Lower leg skin (tissue), 4 donors: ENCODE data around the gene ILDR2. TPM values are rescaled to one million over a fixed set of nuclear protein-coding genes. Genes with fewer than 3 reads are reported as not detected.

Source experiments
- DNase-seq, 2 donors: peaks; one replicate each; pipeline ENCODE4 v3.0.0-alpha.2; 2019; ENCODE audit warnings: low spot score in 2 of 2
- H3K4me3 ChIP-seq: fragments of 200-600 bp; sonication (generic); 2 replicates; pipeline ENCODE4 v1.5.1; 2017; ENCODE audit warnings: mild to moderate bottlenecking, low read depth; ENCODE audit not compliant: poor library complexity, severe bottlenecking
- POLR2A ChIP-seq, 2 donors: fragments of 450-650 bp; IDR thresholded peaks; one replicate each; pipeline ENCODE4 v1.6.1; 2016 to 2017; ENCODE audit warnings: antibody characterized with exemption in 2 of 2, mild to moderate bottlenecking in 1 of 2, moderate library complexity in 1 of 2
- WGBS, 2 donors: methylation state at CpG; one replicate each; pipeline ENCODE4 v1.1.5; 2018; 5-methylcytosine and 5-hydroxymethylcytosine counted together
- intact Hi-C: fragments of 100-400 bp; cut with DNase I; formaldehyde crosslinking; loops from one replicate; pipeline ENCODE4 v1.15.0; 2023; ENCODE audit warnings: low total_unique reads
- total RNA-seq, 4 donors: library from RNA; depleted of rRNA; stranded (reverse); fragments of >200 nt; gene quantifications; one replicate each; pipeline ENCODE4 v1.1.0, GENCODE V29; 2016
- TF ChIP-seq, protein P1 (sequence below), 3 donors: fragments of 450-650 bp; IDR thresholded peaks; one replicate each; pipeline ENCODE4 v1.5.1; 2016; ENCODE audit warnings: antibody characterized with exemption in 3 of 3, mild to moderate bottlenecking in 3 of 3, moderate library complexity in 2 of 3

The ILDR2 gene
- total RNA-seq, 4 donors from 2014 or later: 0.29 to 0.46 (median 0.42) TPM; not detected in 1

DNA sequence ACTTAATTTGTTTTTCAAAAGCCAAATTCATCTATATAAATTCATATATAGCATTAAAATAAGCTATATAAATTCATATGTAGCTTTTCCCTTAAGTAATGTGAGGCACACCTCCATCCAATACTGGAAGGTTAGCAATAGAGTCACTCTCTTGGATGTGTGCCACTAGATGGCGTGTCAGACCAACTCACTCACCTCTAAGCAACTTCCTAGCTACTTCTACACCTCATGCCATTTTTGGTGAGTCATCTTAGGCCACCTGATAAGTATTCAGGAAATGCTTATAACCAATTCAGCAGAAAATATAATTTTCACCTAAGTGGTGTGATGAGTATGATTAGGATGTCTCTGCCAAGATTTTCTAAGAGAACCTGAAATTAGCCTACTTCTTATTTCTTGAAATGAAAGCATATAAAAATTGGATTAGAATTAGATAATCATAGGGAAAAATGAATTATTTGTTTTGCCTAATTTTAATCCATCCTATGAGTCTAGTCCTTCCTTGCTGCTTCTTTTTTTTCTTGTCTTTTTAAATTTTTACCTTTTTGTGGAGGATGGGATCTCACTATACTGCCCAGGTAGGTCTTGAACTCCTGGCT lies 64.8 kb downstream of the ILDR2 start:
- WGBS, 2 donors: 0% methylated on average over 1 of the region's 1 CpG
- intact Hi-C loops: loop anchor here (10.0 kb wide), 1 partner anchor 144 kb away; no protein-coding TSS in a partner anchor
- DNase-seq: peak in 1 of 2 donors; percentile 54
- no peak overlapping the region for H3K4me3 ChIP-seq
- no peak for TF ChIP-seq POLR2A (IDR thresholded peaks at IDR 0.05)
- TF ChIP-seq, protein P1, sequence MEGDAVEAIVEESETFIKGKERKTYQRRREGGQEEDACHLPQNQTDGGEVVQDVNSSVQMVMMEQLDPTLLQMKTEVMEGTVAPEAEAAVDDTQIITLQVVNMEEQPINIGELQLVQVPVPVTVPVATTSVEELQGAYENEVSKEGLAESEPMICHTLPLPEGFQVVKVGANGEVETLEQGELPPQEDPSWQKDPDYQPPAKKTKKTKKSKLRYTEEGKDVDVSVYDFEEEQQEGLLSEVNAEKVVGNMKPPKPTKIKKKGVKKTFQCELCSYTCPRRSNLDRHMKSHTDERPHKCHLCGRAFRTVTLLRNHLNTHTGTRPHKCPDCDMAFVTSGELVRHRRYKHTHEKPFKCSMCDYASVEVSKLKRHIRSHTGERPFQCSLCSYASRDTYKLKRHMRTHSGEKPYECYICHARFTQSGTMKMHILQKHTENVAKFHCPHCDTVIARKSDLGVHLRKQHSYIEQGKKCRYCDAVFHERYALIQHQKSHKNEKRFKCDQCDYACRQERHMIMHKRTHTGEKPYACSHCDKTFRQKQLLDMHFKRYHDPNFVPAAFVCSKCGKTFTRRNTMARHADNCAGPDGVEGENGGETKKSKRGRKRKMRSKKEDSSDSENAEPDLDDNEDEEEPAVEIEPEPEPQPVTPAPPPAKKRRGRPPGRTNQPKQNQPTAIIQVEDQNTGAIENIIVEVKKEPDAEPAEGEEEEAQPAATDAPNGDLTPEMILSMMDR (IDR thresholded peaks at IDR 0.05): no peak

DNA sequence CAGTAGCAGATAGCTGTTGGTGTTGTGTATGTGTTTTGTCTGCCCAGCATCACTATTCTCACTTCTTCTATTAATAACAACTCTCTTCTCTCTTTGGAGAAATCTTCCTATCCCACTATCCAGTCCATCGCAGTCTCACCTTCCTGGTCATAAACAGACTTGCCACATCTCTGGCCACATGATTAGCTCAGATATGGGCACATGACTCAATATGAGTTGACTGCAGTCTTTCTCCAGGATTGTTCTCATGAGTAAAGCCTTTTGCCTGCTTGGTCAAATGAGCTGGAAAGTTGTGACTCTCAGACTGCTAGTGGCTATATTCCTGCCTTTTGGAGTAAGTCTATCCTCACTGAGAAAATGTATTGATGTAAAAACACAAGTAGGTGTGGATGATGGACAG lies 66.4 kb downstream of the ILDR2 start:
- no peak for DNase-seq
- 73 to 87% methylated on average over 1 of the region's 1 CpG for WGBS, 2 donors
- TF ChIP-seq, protein P1 (IDR thresholded peaks at IDR 0.05): no peak
- TF ChIP-seq POLR2A (IDR thresholded peaks at IDR 0.05): no peak
- intact Hi-C loops: no loop called here
- H3K4me3 ChIP-seq: no peak overlapping the region

DNA sequence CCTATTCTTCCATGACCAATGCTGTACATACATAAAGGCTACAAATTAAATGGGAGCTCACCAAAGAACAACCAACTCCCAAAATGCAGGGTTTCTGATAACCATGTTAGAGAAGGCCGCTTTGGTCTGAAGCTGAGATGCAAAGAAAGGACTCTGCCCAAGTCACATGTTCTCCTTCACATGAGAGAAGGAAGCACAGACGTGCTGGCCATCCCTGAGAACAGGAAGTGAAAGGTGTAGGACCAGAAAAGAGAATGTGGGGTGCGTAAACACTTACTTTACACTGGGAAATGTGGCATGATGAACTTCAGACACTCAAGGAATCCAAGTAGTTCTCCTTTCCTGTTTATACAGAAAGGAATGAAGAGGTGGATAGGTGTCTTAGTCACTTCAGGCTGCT lies 67.6 kb downstream of the ILDR2 start:
- no peak overlapping the region for H3K4me3 ChIP-seq
- DNase-seq: no peak
- WGBS, 2 donors: 69 to 73% methylated on average over 3 of the region's 3 CpGs
- intact Hi-C loops: no loop called here
- TF ChIP-seq POLR2A (IDR thresholded peaks at IDR 0.05): no peak
- TF ChIP-seq, protein P1 (IDR thresholded peaks at IDR 0.05): no peak

DNA sequence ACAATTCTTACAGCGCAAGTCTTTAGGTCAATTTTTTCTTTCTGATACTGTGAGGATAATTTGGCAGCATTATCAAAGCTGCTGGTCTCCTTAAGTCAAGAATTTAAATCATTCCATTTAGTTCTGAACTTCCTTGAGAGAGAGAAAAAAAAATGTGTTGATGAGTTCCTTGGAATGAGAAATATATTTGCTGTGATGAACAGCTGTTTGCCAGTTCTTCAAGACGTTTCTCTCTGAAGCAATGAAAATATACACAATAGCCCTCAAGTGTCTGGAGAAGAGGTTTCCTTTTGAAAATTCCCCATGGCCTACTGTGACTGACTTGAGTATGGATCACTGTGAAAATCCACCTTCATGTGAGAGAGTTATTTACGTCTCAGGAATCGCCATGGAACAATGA lies 68.3 kb downstream of the ILDR2 start:
- 80 to 81% methylated on average over 4 of the region's 4 CpGs for WGBS, 2 donors
- intact Hi-C loops: no loop called here
- TF ChIP-seq, protein P1 (IDR thresholded peaks at IDR 0.05): no peak
- TF ChIP-seq POLR2A (IDR thresholded peaks at IDR 0.05): no peak
- DNase-seq: no peak
- H3K4me3 ChIP-seq: no peak overlapping the region

DNA sequence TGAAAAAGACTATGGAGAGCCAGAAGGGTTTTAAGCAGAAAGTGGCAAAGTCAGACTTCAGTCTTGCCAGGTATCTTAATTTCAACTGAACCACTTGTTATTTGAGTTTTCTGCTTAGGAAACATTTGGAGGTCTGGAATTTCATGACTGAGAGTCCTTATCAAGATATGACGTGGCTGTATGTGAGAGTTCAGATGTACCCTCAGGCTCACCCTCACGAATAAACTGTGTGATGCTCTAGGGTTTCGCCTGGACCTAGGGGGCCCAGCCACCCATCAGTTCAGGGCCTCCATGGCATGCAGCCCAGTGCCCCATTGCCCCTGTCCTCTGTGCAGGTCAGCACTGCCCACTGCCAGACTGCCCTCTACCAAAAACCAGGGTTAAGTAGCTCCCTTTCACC lies 68.7 kb downstream of the ILDR2 start:
- no peak for DNase-seq

More for the DNA sequence above, 68.7 kb downstream of the ILDR2 start:
- TF ChIP-seq POLR2A (IDR thresholded peaks at IDR 0.05): no peak
- TF ChIP-seq, protein P1 (IDR thresholded peaks at IDR 0.05): no peak
- WGBS, 2 donors: 73 to 82% methylated on average over 3 of the region's 3 CpGs
- intact Hi-C loops: no loop called here
- no peak overlapping the region for H3K4me3 ChIP-seq
